ENCODE measurements around the gene AGBL1. TPM values are rescaled to one million over a fixed set of nuclear protein-coding genes. Genes with fewer than 3 reads are reported as not detected.

AGBL1 gene
- total RNA-seq, 1 experiment from 2014 or later: not detected

DNA sequence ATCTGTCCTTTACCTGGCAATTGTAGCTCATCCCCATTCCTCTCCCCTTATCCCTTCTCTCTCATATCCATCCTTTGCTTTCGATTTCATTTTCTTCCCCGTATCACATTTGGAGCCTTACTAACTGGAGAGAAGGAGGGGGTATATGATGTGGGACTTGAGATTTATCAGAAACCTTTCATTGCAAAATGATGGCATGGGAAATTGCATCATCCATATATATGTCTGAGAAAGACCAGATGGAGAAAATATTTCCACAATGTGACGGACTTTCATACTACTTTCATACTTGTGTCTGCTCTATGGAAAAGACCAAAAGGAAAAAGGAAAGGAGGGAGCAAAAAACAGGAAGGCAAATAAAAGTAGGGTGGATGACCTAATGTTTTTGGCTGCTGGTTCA is 675.2 kb downstream of the AGBL1 start:
- ChIA-PET POLR2A (ENCODE audit: low non-redundant PET) (no interaction called here), CTCF (no interaction called here)
- Histone ChIP-seq H3K27ac (ENCODE audit: low read depth, low read length, poor library complexity, severe bottlenecking) (no peak overlapping the region), H3K4me3 (ENCODE audit: low read depth, low read length, poor library complexity, severe bottlenecking) (no peak overlapping the region), H3K9me3 (ENCODE audit: low read depth, low read length, poor library complexity, severe bottlenecking) (peaks cover 3% of the 10 kb centered on the region), H3K36me3 (ENCODE audit: insufficient read depth, low read length, poor library complexity, severe bottlenecking) (no peaks in the 10 kb centered on the region), H3K4me1 (ENCODE audit: insufficient read depth, low read length, poor library complexity, severe bottlenecking) (no peaks in the 10 kb centered on the region), H3K27me3 (replicated peaks; ENCODE audit: insufficient read depth, low read depth, low read length, poor library complexity) (no peaks in the 10 kb centered on the region)
- no peak for DNase-seq (ENCODE audit: low spot score)
- TF ChIP-seq, protein P1, sequence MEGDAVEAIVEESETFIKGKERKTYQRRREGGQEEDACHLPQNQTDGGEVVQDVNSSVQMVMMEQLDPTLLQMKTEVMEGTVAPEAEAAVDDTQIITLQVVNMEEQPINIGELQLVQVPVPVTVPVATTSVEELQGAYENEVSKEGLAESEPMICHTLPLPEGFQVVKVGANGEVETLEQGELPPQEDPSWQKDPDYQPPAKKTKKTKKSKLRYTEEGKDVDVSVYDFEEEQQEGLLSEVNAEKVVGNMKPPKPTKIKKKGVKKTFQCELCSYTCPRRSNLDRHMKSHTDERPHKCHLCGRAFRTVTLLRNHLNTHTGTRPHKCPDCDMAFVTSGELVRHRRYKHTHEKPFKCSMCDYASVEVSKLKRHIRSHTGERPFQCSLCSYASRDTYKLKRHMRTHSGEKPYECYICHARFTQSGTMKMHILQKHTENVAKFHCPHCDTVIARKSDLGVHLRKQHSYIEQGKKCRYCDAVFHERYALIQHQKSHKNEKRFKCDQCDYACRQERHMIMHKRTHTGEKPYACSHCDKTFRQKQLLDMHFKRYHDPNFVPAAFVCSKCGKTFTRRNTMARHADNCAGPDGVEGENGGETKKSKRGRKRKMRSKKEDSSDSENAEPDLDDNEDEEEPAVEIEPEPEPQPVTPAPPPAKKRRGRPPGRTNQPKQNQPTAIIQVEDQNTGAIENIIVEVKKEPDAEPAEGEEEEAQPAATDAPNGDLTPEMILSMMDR (conservative IDR thresholded peaks at IDR 0.05; ENCODE audit: low read depth, low read length): no peak
- TF ChIP-seq EZH2 (IDR thresholded peaks at IDR 0.05; ENCODE audit: borderline replicate concordance, low read depth, low read length, poor library complexity, severe bottlenecking): no peak
- no TSS peak for BruUV-seq (replicated peaks)
- intact Hi-C loops (cut with micrococcal nuclease; ENCODE audit: unreplicated experiment): no loop called here

DNA sequence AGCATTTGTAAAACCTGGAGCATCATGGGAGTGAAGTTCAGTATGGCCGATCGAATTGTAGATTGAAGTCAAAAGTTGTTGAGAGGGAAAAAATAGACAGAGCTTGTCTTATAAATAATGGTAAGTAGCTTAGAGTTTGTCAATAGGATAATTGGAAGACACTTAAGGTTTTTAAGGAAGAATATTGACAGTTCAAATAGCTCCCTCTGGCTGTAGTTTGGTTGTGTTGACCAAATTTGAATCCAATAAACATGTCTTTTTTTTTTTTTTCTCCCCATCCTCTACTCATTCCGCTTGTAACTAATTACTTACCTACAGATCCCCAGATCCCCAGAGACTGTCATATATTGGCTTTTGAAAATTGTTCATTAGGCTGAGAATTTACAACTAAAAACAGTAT is 677.0 kb downstream of the AGBL1 start:
- TF ChIP-seq, protein P1 (conservative IDR thresholded peaks at IDR 0.05; ENCODE audit: low read depth, low read length): 0 out of 2 replicates have a peak, but pooled peaks have one; percentile 14
- no peak for TF ChIP-seq EZH2 (IDR thresholded peaks at IDR 0.05; ENCODE audit: borderline replicate concordance, low read depth, low read length, poor library complexity, severe bottlenecking)
- intact Hi-C loops (cut with micrococcal nuclease; ENCODE audit: unreplicated experiment): no loop called here
- Histone ChIP-seq H3K36me3 (ENCODE audit: insufficient read depth, low read length, poor library complexity, severe bottlenecking) (no peaks in the 10 kb centered on the region), H3K27me3 (replicated peaks; ENCODE audit: insufficient read depth, low read depth, low read length, poor library complexity) (no peaks in the 10 kb centered on the region), H3K9me3 (ENCODE audit: low read depth, low read length, poor library complexity, severe bottlenecking) (no peaks in the 10 kb centered on the region), H3K27ac (ENCODE audit: low read depth, low read length, poor library complexity, severe bottlenecking) (no peak overlapping the region), H3K4me1 (ENCODE audit: insufficient read depth, low read length, poor library complexity, severe bottlenecking) (no peaks in the 10 kb centered on the region), H3K4me3 (ENCODE audit: low read depth, low read length, poor library complexity, severe bottlenecking) (no peak overlapping the region)
- DNase-seq (ENCODE audit: low spot score): no peak
- no TSS peak for BruUV-seq (replicated peaks)
- ChIA-PET POLR2A (ENCODE audit: low non-redundant PET) (no interaction called here), CTCF (no interaction called here)

DNA sequence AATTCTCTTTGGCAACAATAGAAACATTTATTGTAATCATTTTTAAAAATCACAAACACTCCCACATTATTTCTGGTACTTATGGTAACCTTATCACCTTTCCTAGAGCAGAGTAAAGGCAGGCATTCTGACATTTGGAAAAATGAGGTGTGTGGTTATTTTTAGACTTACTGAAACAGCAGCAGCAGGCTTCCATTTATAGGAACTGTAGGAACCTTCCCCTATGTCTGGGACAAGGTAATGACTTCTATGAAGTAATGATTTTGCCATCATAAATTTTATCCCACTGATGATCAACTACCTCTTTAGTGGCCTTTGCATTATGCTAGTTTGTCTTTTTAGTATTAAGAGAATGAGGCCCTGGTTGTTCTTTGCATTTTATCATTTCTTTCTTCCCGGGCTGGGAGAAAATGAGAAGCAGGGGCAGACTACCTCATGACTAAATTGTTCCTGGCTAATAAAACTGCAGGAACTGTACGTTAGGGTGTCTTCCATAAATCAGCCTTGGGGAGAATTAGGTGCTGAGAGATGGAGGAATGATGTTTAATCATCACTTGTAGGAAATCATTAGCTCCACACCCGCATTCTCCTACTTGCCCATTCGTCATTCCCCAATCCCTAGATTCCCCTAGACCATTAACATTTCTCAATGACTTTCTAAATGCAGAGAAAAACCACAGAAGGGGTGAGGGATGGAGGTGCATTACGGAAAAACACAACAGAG is 680.3 kb downstream of the AGBL1 start:
- Histone ChIP-seq H3K36me3 (ENCODE audit: insufficient read depth, low read length, poor library complexity, severe bottlenecking) (no peaks in the 10 kb centered on the region), H3K27ac (ENCODE audit: low read depth, low read length, poor library complexity, severe bottlenecking) (no peak overlapping the region), H3K4me1 (ENCODE audit: insufficient read depth, low read length, poor library complexity, severe bottlenecking) (no peaks in the 10 kb centered on the region), H3K9me3 (ENCODE audit: low read depth, low read length, poor library complexity, severe bottlenecking) (no peaks in the 10 kb centered on the region), H3K4me3 (ENCODE audit: low read depth, low read length, poor library complexity, severe bottlenecking) (no peak overlapping the region), H3K27me3 (replicated peaks; ENCODE audit: insufficient read depth, low read depth, low read length, poor library complexity) (no peaks in the 10 kb centered on the region)
- BruUV-seq (replicated peaks): no TSS peak
- CTCF ChIA-PET: no interaction called here
- no peak for TF ChIP-seq EZH2 (IDR thresholded peaks at IDR 0.05; ENCODE audit: borderline replicate concordance, low read depth, low read length, poor library complexity, severe bottlenecking)
- TF ChIP-seq, protein P1 (conservative IDR thresholded peaks at IDR 0.05; ENCODE audit: low read depth, low read length): no peak
- intact Hi-C loops (cut with micrococcal nuclease; ENCODE audit: unreplicated experiment): no loop called here
- no peak for DNase-seq (ENCODE audit: low spot score)
- POLR2A ChIA-PET (ENCODE audit: low non-redundant PET): no interaction called here
